HG03575 (cell line): ENCODE measurements around the gene CD59.

ENCODE experiments used
- ATAC-seq: cut with Tn5 transposase; IDR thresholded peaks from one replicate; pipeline ENCODE4 v1.9.1; 2021; ENCODE audit not compliant: unreplicated experiment, insufficient number of reproducible peaks, low FRiP score; ENCODE audit errors: extremely low read depth

CD59 gene

GRCh38 chr11:33657757-33658156, 78.5 kb downstream of the CD59 start:
- no peak for ATAC-seq

DNA sequence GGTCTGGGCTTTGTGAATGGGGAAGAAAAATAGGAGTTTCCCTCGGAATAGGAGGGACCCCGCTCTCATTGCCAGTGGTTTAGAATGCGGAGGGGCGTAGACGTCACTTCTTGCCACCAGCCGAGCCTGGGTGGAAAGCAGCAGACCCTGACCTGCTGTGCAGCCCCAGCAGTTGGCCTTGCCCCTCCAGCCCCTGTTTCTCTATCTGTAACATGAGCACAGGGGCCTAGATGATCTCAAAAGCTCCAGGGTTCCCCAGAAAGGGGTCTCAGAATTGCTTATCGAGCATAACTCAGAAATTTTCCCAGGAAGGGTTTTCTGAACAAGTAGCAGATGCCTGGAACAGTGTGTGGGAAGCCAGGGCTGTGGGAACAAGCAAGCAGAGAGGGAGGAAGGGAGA, 79.5 kb downstream of the CD59 start:
- no peak for ATAC-seq

DNA sequence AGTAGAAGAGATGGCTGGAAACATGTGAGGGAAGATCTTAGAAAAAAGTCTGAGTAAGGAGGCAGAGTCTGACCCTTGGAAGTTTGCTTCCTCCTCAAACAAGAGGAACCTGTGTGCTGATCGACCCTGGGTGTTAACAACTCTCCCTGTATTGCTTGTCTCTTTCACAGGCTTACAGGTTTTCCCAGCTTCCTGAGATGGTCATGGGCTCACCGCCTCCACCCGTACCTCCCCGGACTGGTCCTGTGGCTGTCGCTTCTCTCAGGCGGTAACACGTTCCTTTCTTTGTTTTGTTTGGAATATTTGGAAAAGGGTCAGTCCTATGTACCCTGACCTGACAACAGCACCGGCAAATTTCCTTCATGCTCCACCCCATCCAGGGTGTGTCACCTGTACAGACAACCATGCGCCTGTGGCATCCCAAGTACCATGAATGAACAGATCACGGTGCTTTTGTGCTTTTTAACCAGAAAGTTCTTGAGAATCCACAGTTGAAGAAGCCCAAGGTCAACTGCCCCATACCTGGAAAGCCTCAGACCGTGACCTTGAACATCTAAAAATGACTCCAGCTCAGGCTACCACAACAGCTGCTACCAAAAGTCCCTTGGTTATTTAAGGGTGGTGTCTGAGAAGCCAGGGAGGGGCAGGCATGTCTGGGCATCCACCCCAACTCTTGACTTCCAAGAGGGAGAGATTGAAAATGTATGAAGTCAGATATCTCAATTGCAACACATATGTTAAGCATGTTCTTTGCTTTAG, 80.2 kb downstream of the CD59 start:
- ATAC-seq, result no peak

- no peak for ATAC-seq
These were observed 81.6 kb downstream of the CD59 start for GRCh38 chr11:33654594-33654993.
